22Rv1 (cell line): Measurements from ENCODE around the gene CENPL.

Experiments used
- ZFX ChIP-seq: fragments of 450-650 bp; IDR thresholded peaks from 2 replicates; pipeline ENCODE4 v1.6.1; 2017; ENCODE audit warnings: antibody characterized with exemption, borderline replicate concordance
- TF ChIP-seq, protein P1 (sequence below): fragments of 450-650 bp; IDR thresholded peaks from 2 replicates; pipeline ENCODE4 v1.5.1; 2017; ENCODE audit warnings: mild to moderate bottlenecking

GRCh38 chr1:173753830-173754229 lies 70.9 kb downstream of the CENPL start:
- TF ChIP-seq, protein P1, sequence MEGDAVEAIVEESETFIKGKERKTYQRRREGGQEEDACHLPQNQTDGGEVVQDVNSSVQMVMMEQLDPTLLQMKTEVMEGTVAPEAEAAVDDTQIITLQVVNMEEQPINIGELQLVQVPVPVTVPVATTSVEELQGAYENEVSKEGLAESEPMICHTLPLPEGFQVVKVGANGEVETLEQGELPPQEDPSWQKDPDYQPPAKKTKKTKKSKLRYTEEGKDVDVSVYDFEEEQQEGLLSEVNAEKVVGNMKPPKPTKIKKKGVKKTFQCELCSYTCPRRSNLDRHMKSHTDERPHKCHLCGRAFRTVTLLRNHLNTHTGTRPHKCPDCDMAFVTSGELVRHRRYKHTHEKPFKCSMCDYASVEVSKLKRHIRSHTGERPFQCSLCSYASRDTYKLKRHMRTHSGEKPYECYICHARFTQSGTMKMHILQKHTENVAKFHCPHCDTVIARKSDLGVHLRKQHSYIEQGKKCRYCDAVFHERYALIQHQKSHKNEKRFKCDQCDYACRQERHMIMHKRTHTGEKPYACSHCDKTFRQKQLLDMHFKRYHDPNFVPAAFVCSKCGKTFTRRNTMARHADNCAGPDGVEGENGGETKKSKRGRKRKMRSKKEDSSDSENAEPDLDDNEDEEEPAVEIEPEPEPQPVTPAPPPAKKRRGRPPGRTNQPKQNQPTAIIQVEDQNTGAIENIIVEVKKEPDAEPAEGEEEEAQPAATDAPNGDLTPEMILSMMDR = no peak
- TF ChIP-seq ZFX = no peak
